Stimulated activated CD8-positive, alpha-beta memory T cell treated with anti-CD3 and anti-CD28 coated beads, Interleukin-12 subunit alpha, Interleukin-12 subunit beta, amount 100 ng/mL, for 4 hours (primary cell): ENCODE results near the gene BTF3L4.

Experiments
- DNase-seq: peaks from one replicate; pipeline ENCODE4 v3.0.0-alpha.2; 2020; ENCODE audit warnings: low read depth

BTF3L4 gene

GRCh38 chr1:52123622-52124021 lies 67.5 kb downstream of the BTF3L4 start:
- no peak for DNase-seq

GRCh38 chr1:52125736-52126359 lies 69.8 kb downstream of the BTF3L4 start:
- DNase-seq: no peak

GRCh38 chr1:52127181-52128180 lies 71.4 kb downstream of the BTF3L4 start:
- DNase-seq: no peak

GRCh38 chr1:52139817-52140540 lies 83.9 kb downstream of the BTF3L4 start:
- DNase-seq: no peak
